HFFc6 (cell line): ENCODE data around the gene OPCML. TPM values are rescaled to one million over a fixed set of nuclear protein-coding genes. Genes with fewer than 3 reads are reported as not detected.

Experiments used
- DNase-seq: peaks from one replicate; pipeline ENCODE4 v3.0.0-alpha.2; 2018
- H3K27ac Mint-ChIP-seq: 2 replicates; pipeline ENCODE4 v1.8.0; 2020; ENCODE audit warnings: mild to moderate bottlenecking, mixed read lengths
- H3K27me3 Mint-ChIP-seq: 2 replicates; pipeline ENCODE4 v1.8.0; 2021; ENCODE audit warnings: mild to moderate bottlenecking, moderate library complexity, mixed read lengths; ENCODE audit not compliant: insufficient read depth
- H3K36me3 Mint-ChIP-seq: 2 replicates; pipeline ENCODE4 v1.8.0; 2021; ENCODE audit warnings: low read depth, mixed read lengths
- H3K4me1 Mint-ChIP-seq: 2 replicates; pipeline ENCODE4 v1.8.0; 2020; ENCODE audit warnings: low read depth, mixed read lengths
- H3K4me3 Mint-ChIP-seq: 2 replicates; pipeline ENCODE4 v1.8.0; 2020; ENCODE audit warnings: mild to moderate bottlenecking, moderate library complexity, mixed read lengths
- H3K9me3 Mint-ChIP-seq: 2 replicates; pipeline ENCODE4 v1.8.0; 2020; ENCODE audit warnings: mild to moderate bottlenecking, mixed read lengths
- CTCF ChIP-seq: fragments of 200-600 bp; sonication (generic); IDR thresholded peaks from 2 replicates; pipeline ENCODE4 v1.5.0; 2021; ENCODE audit warnings: antibody characterized with exemption, mild to moderate bottlenecking
- total RNA-seq, 6 experiments: library from RNA; stranded (reverse); fragmentation: NEBNext Ultra II Directional; extraction: Animal tissue kit (Norgen Biotek cat#: 25700); gene quantifications; 2 replicates in 1 of 6; 3 replicates in 5 of 6; pipeline ENCODE4 v1.2.3, GENCODE V29; 2021

OPCML gene
- total RNA-seq, 6 experiments from 2014 or later: 0.11 to 1.7 (median 0.33) TPM

- DNase-seq: no peak
- H3K9me3 Mint-ChIP-seq: no peaks in the 10 kb centered on the region; the same call in 1 of the 2 replicates
- no peak overlapping the region for H3K27ac Mint-ChIP-seq
Observed at GRCh38 chr11:132983641-132983978, 548.7 kb downstream of the OPCML start.

GRCh38 chr11:132982772-132983640 lies 549.3 kb downstream of the OPCML start:
- peaks cover 6% of the 10 kb centered on the region; the same call in 1 of the 2 replicates for H3K27me3 Mint-ChIP-seq
- H3K36me3 Mint-ChIP-seq: no peaks in the 10 kb centered on the region
- no peak overlapping the region for H3K27ac Mint-ChIP-seq
- TF ChIP-seq CTCF: no peak
- no peaks in the 10 kb centered on the region; the same call in 1 of the 2 replicates for H3K4me1 Mint-ChIP-seq
- H3K4me3 Mint-ChIP-seq: no peak overlapping the region
- H3K9me3 Mint-ChIP-seq: no peaks in the 10 kb centered on the region; the same call in 1 of the 2 replicates
- DNase-seq: no peak

More at GRCh38 chr11:132983641-132983978, 548.7 kb downstream of the OPCML start:
- peaks cover 6% of the 10 kb centered on the region; the same call in 1 of the 2 replicates for H3K27me3 Mint-ChIP-seq
- H3K4me1 Mint-ChIP-seq: no peaks in the 10 kb centered on the region; the same call in 1 of the 2 replicates
- no peak overlapping the region for H3K4me3 Mint-ChIP-seq
- no peak for TF ChIP-seq CTCF
- no peaks in the 10 kb centered on the region for H3K36me3 Mint-ChIP-seq

- Mint-ChIP-seq H3K4me1 (no peaks in the 10 kb centered on the region), H3K27me3 (peaks cover 4% of the 10 kb centered on the region; the same call in 1 of the 2 replicates), H3K36me3 (no peaks in the 10 kb centered on the region), H3K9me3 (no peaks in the 10 kb centered on the region), H3K4me3 (no peak overlapping the region), H3K27ac (no peak overlapping the region)
- no peak for TF ChIP-seq CTCF
- no peak for DNase-seq
Observed at GRCh38 chr11:132981131-132981956, 551.0 kb downstream of the OPCML start.

GRCh38 chr11:132980670-132981069 lies 551.6 kb downstream of the OPCML start:
- Mint-ChIP-seq H3K27ac (no peak overlapping the region), H3K36me3 (no peaks in the 10 kb centered on the region), H3K27me3 (peaks cover 9% of the 10 kb centered on the region; the same call in 1 of the 2 replicates), H3K4me1 (no peaks in the 10 kb centered on the region), H3K4me3 (no peak overlapping the region), H3K9me3 (no peaks in the 10 kb centered on the region)
- no peak for DNase-seq
- TF ChIP-seq CTCF: no peak

- H3K36me3 Mint-ChIP-seq: no peaks in the 10 kb centered on the region
- H3K27ac Mint-ChIP-seq: no peak overlapping the region
- H3K4me1 Mint-ChIP-seq: no peaks in the 10 kb centered on the region
- no peaks in the 10 kb centered on the region; the same call in 1 of the 2 replicates for H3K9me3 Mint-ChIP-seq
- H3K27me3 Mint-ChIP-seq: peaks cover 11% of the 10 kb centered on the region; the same call in 1 of the 2 replicates
- H3K4me3 Mint-ChIP-seq: no peak overlapping the region
- no peak for TF ChIP-seq CTCF
- DNase-seq: peak; percentile 8
Observed at GRCh38 chr11:132977746-132978145, 554.6 kb downstream of the OPCML start.
